ENCODE results near the gene CCSER2. TPM values are rescaled to one million over a fixed set of nuclear protein-coding genes. Genes with fewer than 3 reads are reported as not detected.
A peak's percentile ranks its signal among the peaks of the same experiment; 100 is the strongest.
"Not testable (repeated sequence)": the region's sequence is repeated elsewhere in the genome, so short reads cannot be mapped to it uniquely, and the experiment has no call there.

Gene CCSER2
- total RNA-seq, 1 donor from 2014 or later = 102 TPM

GRCh38 chr10:84397735-84398144, 69.4 kb downstream of the CCSER2 start:
- DNase-seq = no peak

- DNase-seq = no peak
Observed at GRCh38 chr10:84398696-84399095, 70.3 kb downstream of the CCSER2 start.

- DNase-seq = no peak
Observed at GRCh38 chr10:84401854-84402611, 73.6 kb downstream of the CCSER2 start.

- no peak for DNase-seq
Observed at GRCh38 chr10:84404783-84405182, 76.4 kb downstream of the CCSER2 start.

- no peak for DNase-seq
Observed at GRCh38 chr10:84405662-84406061, 77.3 kb downstream of the CCSER2 start.

GRCh38 chr10:84406561-84406960, 78.2 kb downstream of the CCSER2 start:
- DNase-seq = no peak

GRCh38 chr10:84407388-84408049, 79.1 kb downstream of the CCSER2 start:
- no peak for DNase-seq

- no peak for DNase-seq
Observed at GRCh38 chr10:84412482-84412881, 84.1 kb downstream of the CCSER2 start.

- DNase-seq = not testable (repeated sequence)
Observed at GRCh38 chr10:84414110-84414509, 85.7 kb downstream of the CCSER2 start.

GRCh38 chr10:84415539-84416244, 87.3 kb downstream of the CCSER2 start:
- no peak for DNase-seq

GRCh38 chr10:84416245-84416555, 87.8 kb downstream of the CCSER2 start:
- no peak for DNase-seq

- no peak for DNase-seq
Observed at GRCh38 chr10:84423719-84424118, 95.3 kb downstream of the CCSER2 start.

- DNase-seq = peak; percentile 70
Observed at GRCh38 chr10:84424731-84425167, 96.4 kb downstream of the CCSER2 start.

- DNase-seq = no peak
Observed at GRCh38 chr10:84427903-84428650, 99.7 kb downstream of the CCSER2 start.

- no peak for DNase-seq
Observed at GRCh38 chr10:84428711-84429110, 100.3 kb downstream of the CCSER2 start.

GRCh38 chr10:84429926-84430520, 101.6 kb downstream of the CCSER2 start:
- DNase-seq = no peak

GRCh38 chr10:84432891-84433290, 104.5 kb downstream of the CCSER2 start:
- no peak for DNase-seq

- no peak for DNase-seq
Observed at GRCh38 chr10:84440781-84441180, 112.4 kb downstream of the CCSER2 start.

- no peak for DNase-seq
Observed at GRCh38 chr10:84447701-84448400, 119.5 kb downstream of the CCSER2 start.

- DNase-seq = not testable (repeated sequence)
Observed at GRCh38 chr10:84449351-84449750, 121.0 kb downstream of the CCSER2 start.

GRCh38 chr10:84452003-84452402, 123.6 kb downstream of the CCSER2 start:
- no peak for DNase-seq

- DNase-seq = no peak
Observed at GRCh38 chr10:84453303-84453702, 124.9 kb downstream of the CCSER2 start.

All from occipital lobe (tissue), 2 donors.